GM12891 (cell line): ENCODE measurements around the gene GPR161.

Experiments used
- PAX5 ChIP-seq: IDR thresholded peaks from 2 replicates; pipeline ENCODE4 v1.6.1; 2011; ENCODE audit warnings: low read length, moderate library complexity, mild to moderate bottlenecking; ENCODE audit not compliant: insufficient read depth, severe bottlenecking
- POLR2A ChIP-seq: IDR thresholded peaks from 2 replicates; pipeline ENCODE4 v1.6.1; 2011; ENCODE audit warnings: low read depth, low read length, control low read depth
- POLR2AphosphoS5 ChIP-seq: IDR thresholded peaks from 2 replicates; pipeline ENCODE4 v1.6.1; 2011; ENCODE audit warnings: low read depth, low read length, control low read depth
- POU2F2 ChIP-seq: IDR thresholded peaks from 2 replicates; pipeline ENCODE4 v1.6.1; 2011; ENCODE audit warnings: low read depth, mild to moderate bottlenecking, control low read depth, low read length, moderate library complexity
- SPI1 ChIP-seq: IDR thresholded peaks from 2 replicates; pipeline ENCODE4 v1.6.1; 2011; ENCODE audit warnings: low read depth, low read length, control low read depth
- TAF1 ChIP-seq: IDR thresholded peaks from 2 replicates; pipeline ENCODE4 v1.6.1; 2011; ENCODE audit warnings: low read depth, low read length, control low read depth

DNA sequence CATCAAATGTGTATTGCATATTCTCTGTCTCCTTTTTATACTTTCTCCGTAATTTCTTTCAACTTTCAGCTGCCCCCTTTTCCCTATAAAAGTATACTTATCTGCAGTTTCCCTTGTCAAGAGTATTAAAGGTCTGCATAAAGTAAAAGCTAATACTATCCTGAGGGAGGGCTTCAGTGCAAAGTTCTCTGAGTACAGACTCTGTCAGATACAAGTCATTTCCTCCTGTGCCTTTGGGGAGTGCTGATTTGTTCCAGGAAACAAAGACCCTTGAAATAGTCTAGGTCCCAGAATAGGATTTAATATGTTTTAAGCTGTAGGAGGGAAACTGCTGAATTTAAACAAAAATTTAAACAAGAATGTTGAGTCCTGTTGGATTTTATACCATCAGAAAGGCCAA, 11.7 kb downstream of the GPR161 start:
- TF ChIP-seq POLR2AphosphoS5 (no peak), POLR2A (no peak), SPI1 (no peak), POU2F2 (no peak), TAF1 (no peak), PAX5 (no peak)
